SU-DHL-6 (cell line): ENCODE results near the gene TAF12.

ENCODE experiments used
- EZH2phosphoT487 ChIP-seq: fragments of 200-600 bp; sonication (generic), shearing (Covaris generic); conservative IDR thresholded peaks from 2 replicates; pipeline ENCODE4 v1.6.1; 2018; ENCODE audit warnings: mild to moderate bottlenecking, antibody characterized with exemption, low read length, moderate library complexity, mixed read lengths
- TF ChIP-seq, protein P1 (sequence below): fragments of 200-600 bp; sonication (generic); IDR thresholded peaks from one replicate; pipeline ENCODE4 v1.5.1; 2017; ENCODE audit warnings: antibody characterized with exemption, mild to moderate bottlenecking, low read length, moderate library complexity; ENCODE audit not compliant: insufficient read depth, poor library complexity, severe bottlenecking

DNA sequence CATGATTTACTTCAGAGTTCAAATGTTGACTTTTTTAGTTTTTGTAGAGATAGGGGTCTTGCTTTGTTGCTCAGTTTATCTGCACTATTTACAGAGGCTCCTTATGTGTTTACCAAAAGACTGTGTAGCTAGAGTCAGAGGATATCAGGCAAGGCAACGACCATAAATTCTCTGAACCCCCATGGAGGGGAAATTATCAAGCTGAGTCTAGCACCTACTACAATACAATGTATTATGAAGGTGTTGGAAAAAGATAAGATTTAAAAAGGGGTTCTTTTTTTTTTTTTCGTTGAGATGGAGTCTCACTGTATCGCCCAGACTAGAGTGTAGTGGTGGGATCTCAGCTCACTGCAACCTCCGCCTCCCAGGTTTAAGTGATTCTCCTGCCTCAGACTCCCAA lies 42.1 kb upstream of the TAF12 start:
- TF ChIP-seq, protein P1, sequence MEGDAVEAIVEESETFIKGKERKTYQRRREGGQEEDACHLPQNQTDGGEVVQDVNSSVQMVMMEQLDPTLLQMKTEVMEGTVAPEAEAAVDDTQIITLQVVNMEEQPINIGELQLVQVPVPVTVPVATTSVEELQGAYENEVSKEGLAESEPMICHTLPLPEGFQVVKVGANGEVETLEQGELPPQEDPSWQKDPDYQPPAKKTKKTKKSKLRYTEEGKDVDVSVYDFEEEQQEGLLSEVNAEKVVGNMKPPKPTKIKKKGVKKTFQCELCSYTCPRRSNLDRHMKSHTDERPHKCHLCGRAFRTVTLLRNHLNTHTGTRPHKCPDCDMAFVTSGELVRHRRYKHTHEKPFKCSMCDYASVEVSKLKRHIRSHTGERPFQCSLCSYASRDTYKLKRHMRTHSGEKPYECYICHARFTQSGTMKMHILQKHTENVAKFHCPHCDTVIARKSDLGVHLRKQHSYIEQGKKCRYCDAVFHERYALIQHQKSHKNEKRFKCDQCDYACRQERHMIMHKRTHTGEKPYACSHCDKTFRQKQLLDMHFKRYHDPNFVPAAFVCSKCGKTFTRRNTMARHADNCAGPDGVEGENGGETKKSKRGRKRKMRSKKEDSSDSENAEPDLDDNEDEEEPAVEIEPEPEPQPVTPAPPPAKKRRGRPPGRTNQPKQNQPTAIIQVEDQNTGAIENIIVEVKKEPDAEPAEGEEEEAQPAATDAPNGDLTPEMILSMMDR = no peak
- no peak for TF ChIP-seq EZH2phosphoT487
